ENCODE data around the gene CTDP1. TPM values are rescaled to one million over a fixed set of nuclear protein-coding genes. Genes with fewer than 3 reads are reported as not detected.
A peak's percentile ranks its signal among the peaks of the same experiment; 100 is the strongest.

CTDP1 gene
- total RNA-seq, 4 donors from 2014 or later: 18.6 to 35.3 (median 27.4) TPM

GRCh38 chr18:79740521-79741361, 61.1 kb downstream of the CTDP1 start:
- H3K27ac ChIP-seq: no peak overlapping the region
- H3K36me3 ChIP-seq: peaks cover 74% of the 10 kb centered on the region
- H3K4me1 ChIP-seq: no peaks in the 10 kb centered on the region
- H3K4me3 ChIP-seq: no peak overlapping the region
- DNase-seq (ENCODE audit: low spot score in 2 of 2): peak; percentile 36 to 50
- no peaks in the 10 kb centered on the region for H3K9me3 ChIP-seq
- H3K27me3 ChIP-seq: no peaks in the 10 kb centered on the region
- WGBS: 90% methylated on average over 20 of the region's 26 CpGs
- no peak for TF ChIP-seq POLR2A (IDR thresholded peaks at IDR 0.05)
- no peak for TF ChIP-seq CTCF (IDR thresholded peaks at IDR 0.05)
- no peak for TF ChIP-seq POLR2AphosphoS5 (IDR thresholded peaks at IDR 0.05)
- TF ChIP-seq EP300 (IDR thresholded peaks at IDR 0.05): no peak

DNA sequence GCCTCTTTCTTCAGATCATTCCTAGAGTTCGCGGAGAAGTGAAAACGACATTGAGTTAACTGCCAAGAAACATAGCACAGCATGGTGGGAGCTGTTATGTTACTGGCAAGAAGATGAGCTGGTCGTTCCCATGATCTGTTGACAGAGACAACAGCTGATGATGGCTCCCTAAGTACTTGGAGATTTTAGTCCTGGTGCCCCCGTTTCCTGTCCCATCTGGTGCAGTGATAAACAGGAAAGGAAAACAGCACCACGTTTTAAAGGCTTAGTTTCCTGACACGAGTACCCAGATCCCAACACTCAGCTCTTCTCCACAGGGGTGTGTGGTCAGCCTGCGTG, 61.7 kb downstream of the CTDP1 start:
- H3K36me3 ChIP-seq: peaks cover 69% of the 10 kb centered on the region
- peak in 1 of 2 donors; percentile 14 for DNase-seq (ENCODE audit: low spot score in 2 of 2)
- H3K4me1 ChIP-seq: no peaks in the 10 kb centered on the region
- H3K9me3 ChIP-seq: no peaks in the 10 kb centered on the region
- no peak overlapping the region for H3K27ac ChIP-seq
- H3K4me3 ChIP-seq: no peak overlapping the region
- H3K27me3 ChIP-seq: no peaks in the 10 kb centered on the region
- TF ChIP-seq POLR2AphosphoS5 (IDR thresholded peaks at IDR 0.05) (no peak), CTCF (IDR thresholded peaks at IDR 0.05) (no peak), EP300 (IDR thresholded peaks at IDR 0.05) (no peak), POLR2A (IDR thresholded peaks at IDR 0.05) (no peak)
- WGBS: 95% methylated on average over 7 of the region's 8 CpGs

- Histone ChIP-seq H3K9me3 (no peaks in the 10 kb centered on the region), H3K27ac (no peak overlapping the region), H3K4me1 (no peaks in the 10 kb centered on the region), H3K27me3 (no peaks in the 10 kb centered on the region), H3K36me3 (peaks cover 68% of the 10 kb centered on the region), H3K4me3 (no peak overlapping the region)
- 97% methylated on average over 4 of the region's 4 CpGs for WGBS
- TF ChIP-seq CTCF (IDR thresholded peaks at IDR 0.05) (no peak), POLR2AphosphoS5 (IDR thresholded peaks at IDR 0.05) (no peak), EP300 (IDR thresholded peaks at IDR 0.05) (no peak), POLR2A (IDR thresholded peaks at IDR 0.05) (no peak)
- peak; percentile 42 to 59 for DNase-seq (ENCODE audit: low spot score in 2 of 2)
These were observed 62.5 kb downstream of the CTDP1 start for GRCh38 chr18:79742076-79742475.

DNA sequence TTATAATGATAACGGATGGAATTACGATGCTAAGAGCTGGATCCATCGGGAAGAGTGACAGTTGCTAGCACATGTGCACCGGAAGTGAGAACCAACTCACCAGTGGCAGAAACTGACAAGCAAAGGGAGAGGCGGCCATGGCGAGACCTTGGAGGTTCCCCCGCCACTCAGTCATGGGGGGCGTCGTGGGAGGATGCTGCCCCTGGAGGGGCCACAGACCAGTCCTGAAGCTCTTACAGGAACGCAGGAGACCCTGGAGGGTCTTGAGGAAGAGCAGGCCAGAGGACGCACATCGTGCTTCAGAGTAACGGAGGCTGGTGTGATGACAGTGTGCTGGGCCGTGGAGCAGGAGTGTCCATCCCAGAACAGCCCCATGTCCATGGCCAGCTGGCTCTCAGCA, 65.0 kb downstream of the CTDP1 start:
- H3K4me1 ChIP-seq: no peaks in the 10 kb centered on the region
- no peaks in the 10 kb centered on the region for H3K9me3 ChIP-seq
- 90% methylated on average over 14 of the region's 14 CpGs for WGBS
- no peak for TF ChIP-seq POLR2AphosphoS5 (IDR thresholded peaks at IDR 0.05)
- TF ChIP-seq EP300 (IDR thresholded peaks at IDR 0.05): no peak
- TF ChIP-seq POLR2A (IDR thresholded peaks at IDR 0.05): no peak
- no peak for TF ChIP-seq CTCF (IDR thresholded peaks at IDR 0.05)
- no peak overlapping the region for H3K4me3 ChIP-seq
- no peaks in the 10 kb centered on the region for H3K27me3 ChIP-seq
- H3K27ac ChIP-seq: no peak overlapping the region
- peak in 1 of 2 donors; percentile 54 for DNase-seq (ENCODE audit: low spot score in 2 of 2)
- H3K36me3 ChIP-seq: peaks cover 62% of the 10 kb centered on the region

GRCh38 chr18:79746730-79747129, 67.1 kb downstream of the CTDP1 start:
- Histone ChIP-seq H3K4me3 (no peak overlapping the region), H3K36me3 (peaks cover 46% of the 10 kb centered on the region), H3K9me3 (no peaks in the 10 kb centered on the region), H3K4me1 (peaks cover 5% of the 10 kb centered on the region), H3K27me3 (no peaks in the 10 kb centered on the region), H3K27ac (no peak overlapping the region)
- WGBS: 92% methylated on average over 8 of the region's 8 CpGs
- TF ChIP-seq CTCF (IDR thresholded peaks at IDR 0.05) (no peak), EP300 (IDR thresholded peaks at IDR 0.05) (no peak), POLR2A (IDR thresholded peaks at IDR 0.05) (no peak), POLR2AphosphoS5 (IDR thresholded peaks at IDR 0.05) (no peak)
- DNase-seq (ENCODE audit: low spot score in 2 of 2): peak in 1 of 2 donors; percentile 35

Data from suprapubic skin (tissue), 4 donors.